HL-60/S4 treated with phorbol 12-myristate 13-acetate at 8.2 ng/mL for 4 days and 3 days (cell line): Measurements from ENCODE around the gene TFAP2A.

Experiments
- in situ Hi-C: fragments of 300-500 bp; cut with MboI; formaldehyde crosslinking; loops from 2 replicates; pipeline ENCODE4 v1.15.0; 2022; ENCODE audit warnings: low sequenced_read_pairs

The TFAP2A gene

DNA sequence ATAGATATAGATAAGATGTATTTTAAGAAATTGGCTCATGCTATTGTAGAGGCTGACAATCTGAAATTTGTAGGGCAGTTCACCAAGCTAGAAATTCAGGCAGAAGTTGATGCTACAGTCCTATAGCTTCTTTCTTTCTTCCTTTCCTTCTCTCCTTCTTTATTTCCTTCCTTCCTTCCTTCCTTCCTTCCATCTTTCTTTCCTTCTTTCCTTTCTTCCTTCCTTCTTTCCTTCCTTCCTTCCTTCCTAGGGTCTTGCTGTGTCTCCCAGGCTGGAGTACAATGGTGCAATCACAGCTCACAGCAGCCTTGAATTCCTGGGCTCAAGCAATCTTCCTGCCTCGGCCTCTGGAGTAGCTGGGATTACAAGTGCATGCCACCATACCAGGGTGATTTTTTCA, 55.3 kb downstream of the TFAP2A start:
- in situ Hi-C loops: no loop called here

GRCh38 chr6:10355115-10355702, 59.7 kb downstream of the TFAP2A start:
- in situ Hi-C loops: no loop called here

DNA sequence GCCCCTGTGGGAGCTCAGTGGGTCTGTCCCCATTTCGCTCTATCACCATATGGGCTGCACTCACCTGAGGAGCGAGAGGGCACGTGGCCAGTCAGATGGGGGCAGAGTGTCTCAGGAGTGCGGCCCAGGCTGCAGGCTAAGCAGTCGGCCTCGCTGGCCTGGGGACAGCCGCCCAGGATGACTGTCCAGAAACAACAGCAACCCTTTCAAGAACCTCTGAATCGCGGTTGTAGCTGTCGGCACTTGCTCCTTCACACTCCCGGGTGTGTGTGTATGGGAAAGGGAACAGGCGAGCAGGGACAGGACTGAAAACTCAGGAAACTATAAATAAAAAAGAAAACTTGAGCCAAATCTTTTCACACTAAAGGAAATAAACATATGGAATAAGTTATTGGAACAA, 63.1 kb downstream of the TFAP2A start:
- in situ Hi-C loops: no loop called here

- in situ Hi-C loops: no loop called here
Observed at GRCh38 chr6:10350720-10351119, 64.2 kb downstream of the TFAP2A start.

DNA sequence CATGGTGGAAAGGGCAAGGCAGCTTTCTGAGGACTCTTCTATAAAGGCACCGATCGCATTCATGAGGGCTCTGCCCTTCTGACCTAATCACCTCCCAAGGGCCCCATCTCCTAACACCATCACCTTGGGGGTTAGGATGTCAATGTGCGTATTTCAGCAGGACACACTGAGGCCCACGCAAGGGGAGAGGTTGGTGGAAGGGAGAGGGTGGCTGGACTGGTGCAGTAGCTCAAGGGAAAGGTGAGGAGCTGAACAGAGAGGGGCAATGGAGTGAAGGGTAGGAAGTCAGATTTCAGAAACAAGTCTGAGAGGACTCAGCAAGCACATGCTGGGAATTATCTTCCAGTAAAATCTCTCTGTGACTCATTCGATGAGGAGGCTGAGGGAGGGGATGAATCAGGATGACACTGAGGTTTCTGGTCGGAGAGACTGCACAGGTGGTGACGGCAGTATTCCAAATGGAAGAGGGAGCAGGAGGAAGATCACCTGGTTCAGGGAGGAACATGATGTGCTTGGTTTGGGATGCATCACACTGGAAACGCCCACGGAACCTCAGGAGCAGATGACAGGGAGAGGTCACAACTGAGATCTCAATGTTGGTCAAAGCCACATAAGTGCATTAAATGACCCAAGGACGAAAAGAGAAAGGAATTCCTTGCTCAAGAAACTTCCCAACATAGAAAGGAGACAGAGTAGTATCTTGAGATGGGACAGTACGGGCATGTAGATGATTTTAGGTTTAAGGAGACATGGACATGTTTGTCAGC, 67.1 kb downstream of the TFAP2A start:
- in situ Hi-C loops: no loop called here
